ENCODE data around the gene PLET1. TPM values are rescaled to one million over a fixed set of nuclear protein-coding genes. Genes with fewer than 3 reads are reported as not detected.

PLET1 gene
- total and polyA plus RNA-seq, 2 of the 8 experiments (the other 6 are each of a cell fraction or from before 2014, with no cell fraction given) = not detected

DNA sequence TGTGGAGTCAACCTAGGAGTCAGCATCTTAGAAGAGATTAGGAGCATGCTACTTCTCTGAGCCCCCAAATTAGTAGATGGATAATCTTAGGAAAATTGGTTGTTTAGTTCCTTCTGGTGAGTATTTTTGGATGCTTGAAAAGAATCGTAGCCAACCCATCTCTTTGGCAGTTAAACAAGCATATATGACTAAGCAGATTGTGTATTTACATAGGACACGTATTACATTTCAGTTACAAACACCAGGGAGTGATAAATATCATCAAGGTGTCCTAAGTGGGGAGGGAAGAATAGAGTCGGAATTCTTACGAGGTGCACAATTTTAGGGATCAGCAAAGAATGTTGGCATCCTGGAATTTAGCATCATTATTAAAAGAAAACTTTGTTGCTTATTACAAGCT is 13.5 kb downstream of the PLET1 start:
- no peaks in the 10 kb centered on the region for H3K79me2 ChIP-seq (ENCODE audit: control insufficient read depth in 1 of 2, insufficient read depth in 2 of 2, low read length in 2 of 2)
- no peak overlapping the region for H2BK120ac ChIP-seq (replicated peaks; ENCODE audit: low read depth, low read length)
- H3K4me2 ChIP-seq (ENCODE audit: insufficient read depth in 1 of 2, low read depth in 2 of 2, low read length in 2 of 2) = no peak overlapping the region
- FAIRE-seq (no peak), DNase-seq (ENCODE audit: low read depth in 1 of 2, low spot score in 2 of 2) (no peak)
- H3K23ac ChIP-seq (ENCODE audit: insufficient read length) = no peak overlapping the region
- H3K4ac ChIP-seq (replicated peaks; ENCODE audit: insufficient read length, low read depth, low read length) = no peak overlapping the region
- no peaks in the 10 kb centered on the region for H3K23me2 ChIP-seq (ENCODE audit: low read depth, low read length)
- no peaks in the 10 kb centered on the region for H3K27me3 ChIP-seq (replicated peaks in 1 of 4; ENCODE audit: control insufficient read depth in 3 of 4, extremely low read depth in 1 of 4, insufficient read depth in 3 of 4, low read length in 3 of 4)
- H2BK20ac ChIP-seq (ENCODE audit: low read length) = no peak overlapping the region
- no peak overlapping the region for H3K4me3 ChIP-seq (ENCODE audit: extremely low read depth in 1 of 4, insufficient read depth in 2 of 4, low read depth in 3 of 4, low read length in 4 of 4)
- H2AFZ ChIP-seq (ENCODE audit: low read length) = no peak overlapping the region
- H4K91ac ChIP-seq (replicated peaks; ENCODE audit: insufficient read length, low read length) = no peak overlapping the region
- H3K18ac ChIP-seq (ENCODE audit: extremely low read depth, low read length) = no peak overlapping the region
- H3K9me3 ChIP-seq (ENCODE audit: insufficient read depth in 2 of 2, low read depth in 1 of 2, low read length in 1 of 2) = no peaks in the 10 kb centered on the region
- H2BK12ac ChIP-seq (ENCODE audit: low read depth, low read length) = no peak overlapping the region
- no peak overlapping the region for H2BK15ac ChIP-seq (ENCODE audit: low read length)
- H3K27ac ChIP-seq (ENCODE audit: low read depth, low read length) = no peak overlapping the region
- ChIA-PET POLR2A (ENCODE audit: partially characterized antibody) (no interaction called here), CTCF (ENCODE audit: partially characterized antibody) (interaction anchor here (0.9 kb wide), 1 partner anchor 27 kb away, joined by 3 read pairs; no protein-coding TSS in a partner anchor)
- no peaks in the 10 kb centered on the region; a peak in 1 of 8 replicates for H3K36me3 ChIP-seq (ENCODE audit: control insufficient read depth in 2 of 4, insufficient read depth in 4 of 4, low read length in 3 of 4)
- no peak overlapping the region for H3K14ac ChIP-seq (ENCODE audit: insufficient read length)
- H3K4me1 ChIP-seq (replicated peaks in 1 of 4; ENCODE audit: control insufficient read depth in 3 of 4, insufficient read depth in 4 of 4, low read length in 3 of 4) = no peaks in the 10 kb centered on the region
- H3K79me1 ChIP-seq (ENCODE audit: low read depth, low read length) = no peaks in the 10 kb centered on the region
- H4K20me1 ChIP-seq (replicated peaks in 1 of 2; ENCODE audit: control insufficient read depth in 1 of 2, insufficient read depth in 2 of 2, low read length in 2 of 2) = no peaks in the 10 kb centered on the region
- no peak overlapping the region for H4K5ac ChIP-seq (ENCODE audit: insufficient read length, low read depth, low read length)
- H3K9ac ChIP-seq (replicated peaks in 1 of 4; ENCODE audit: extremely low read depth in 1 of 4, low read depth in 3 of 4, low read length in 3 of 4) = no peak overlapping the region
- H2BK5ac ChIP-seq (ENCODE audit: low read depth, low read length) = no peak overlapping the region
- no peak overlapping the region for H3K56ac ChIP-seq (replicated peaks; ENCODE audit: insufficient read length, low read depth, low read length)
- H4K8ac ChIP-seq (ENCODE audit: extremely low read depth, insufficient read depth, low read length) = no peak overlapping the region
- 87% methylated on average over 4 of the region's 4 CpGs; no CpG with 5 or more reads in 1 of the 2 experiments for WGBS, 2 experiments (ENCODE audit: extremely low coverage in 1 of 2, insufficient coverage in 1 of 2, insufficient read length in 1 of 2, insufficient replicate concordance in 2 of 2, low coverage in 1 of 2, low lambda C conversion rate in 2 of 2, missing lambda C conversion rate in 1 of 2)
- H2AK5ac ChIP-seq (ENCODE audit: low read depth, low read length) = no peak overlapping the region
- TF ChIP-seq CHD2 (IDR thresholded peaks at IDR 0.05; ENCODE audit: low read length) (no peak), KDM4A (IDR thresholded peaks at IDR 0.05; ENCODE audit: low read depth, low read length, severe bottlenecking) (no peak), TAF7 (optimal IDR thresholded peaks at IDR 0.05; ENCODE audit: borderline replicate concordance, low read depth, low read length) (no peak), RBBP5 (IDR thresholded peaks at IDR 0.05; ENCODE audit: borderline replicate concordance, low read depth, low read length) (no peak), GABPA (IDR thresholded peaks at IDR 0.05; ENCODE audit: borderline replicate concordance, insufficient read depth, low read length) (no peak), CREB1 (IDR thresholded peaks at IDR 0.05) (no peak), TCF12 (IDR thresholded peaks at IDR 0.05; ENCODE audit: low read depth, low read length) (no peak), TBP (IDR thresholded peaks at IDR 0.05; ENCODE audit: low read depth, low read length) (no peak), BRCA1 (IDR thresholded peaks at IDR 0.05; ENCODE audit: low read depth, low read length) (no peak), SIX5 (IDR thresholded peaks at IDR 0.05; ENCODE audit: low read depth, low read length) (no peak), SAP30 (IDR thresholded peaks at IDR 0.05; ENCODE audit: insufficient read depth, insufficient replicate concordance, low read length) (no peak), TEAD4 (IDR thresholded peaks at IDR 0.05; ENCODE audit: low read depth, low read length) (no peak), ZNF274 (IDR thresholded peaks at IDR 0.05; ENCODE audit: borderline replicate concordance, extremely low read depth, low read length) (no peak), RFX5 (IDR thresholded peaks at IDR 0.05; ENCODE audit: borderline replicate concordance, low read depth, low read length) (no peak)
- TF ChIP-seq, protein P1, sequence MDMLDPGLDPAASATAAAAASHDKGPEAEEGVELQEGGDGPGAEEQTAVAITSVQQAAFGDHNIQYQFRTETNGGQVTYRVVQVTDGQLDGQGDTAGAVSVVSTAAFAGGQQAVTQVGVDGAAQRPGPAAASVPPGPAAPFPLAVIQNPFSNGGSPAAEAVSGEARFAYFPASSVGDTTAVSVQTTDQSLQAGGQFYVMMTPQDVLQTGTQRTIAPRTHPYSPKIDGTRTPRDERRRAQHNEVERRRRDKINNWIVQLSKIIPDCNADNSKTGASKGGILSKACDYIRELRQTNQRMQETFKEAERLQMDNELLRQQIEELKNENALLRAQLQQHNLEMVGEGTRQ (IDR thresholded peaks at IDR 0.05; ENCODE audit: low read length) = no peak
